IPS-NIHi7 (cell line): ENCODE measurements around the gene EP400.
A peak's percentile ranks its signal among the peaks of the same experiment; 100 is the strongest.
"Not testable (repeated sequence)": the region's sequence is repeated elsewhere in the genome, so short reads cannot be mapped to it uniquely, and the experiment has no call there.

Source experiments
- DNase-seq: peaks from one replicate; pipeline ENCODE4 v3.0.0; 2012; ENCODE audit warnings: mixed read lengths; ENCODE audit errors: extremely low spot score

The EP400 gene

GRCh38 chr12:132089407-132089910 is 139.7 kb downstream of the EP400 start:
- no peak for DNase-seq

DNA sequence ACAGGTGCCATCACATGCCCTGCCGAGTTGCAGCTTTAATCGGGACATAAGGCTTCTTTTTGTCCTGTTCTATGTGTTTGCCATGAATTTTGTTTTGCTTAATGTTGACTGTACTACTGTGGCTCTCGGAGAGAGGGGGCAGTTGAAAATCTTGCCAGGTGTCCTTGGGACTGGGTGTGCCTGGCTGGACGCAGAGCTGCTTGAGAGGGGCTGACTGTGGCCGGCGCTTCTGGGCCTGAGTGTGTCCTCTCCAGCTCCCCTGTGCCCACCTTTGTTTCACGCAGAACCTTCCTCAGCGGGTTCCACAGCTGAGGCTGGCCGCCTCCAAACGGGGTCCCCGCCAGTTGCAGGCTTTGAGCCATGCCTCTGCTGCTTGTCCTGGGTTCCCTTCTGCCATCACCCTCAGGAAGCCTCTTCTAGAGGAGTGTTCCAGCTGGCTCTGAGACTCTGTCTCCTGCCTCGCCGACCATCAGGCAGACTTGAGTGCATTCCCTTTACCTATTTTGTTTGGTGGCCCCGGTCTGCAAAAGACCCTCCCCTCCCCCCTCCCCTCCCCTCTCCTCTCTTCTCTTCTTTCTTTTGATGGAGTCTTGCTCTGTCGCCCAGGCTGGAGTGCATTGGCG is 144.6 kb downstream of the EP400 start:
- no peak for DNase-seq

DNA sequence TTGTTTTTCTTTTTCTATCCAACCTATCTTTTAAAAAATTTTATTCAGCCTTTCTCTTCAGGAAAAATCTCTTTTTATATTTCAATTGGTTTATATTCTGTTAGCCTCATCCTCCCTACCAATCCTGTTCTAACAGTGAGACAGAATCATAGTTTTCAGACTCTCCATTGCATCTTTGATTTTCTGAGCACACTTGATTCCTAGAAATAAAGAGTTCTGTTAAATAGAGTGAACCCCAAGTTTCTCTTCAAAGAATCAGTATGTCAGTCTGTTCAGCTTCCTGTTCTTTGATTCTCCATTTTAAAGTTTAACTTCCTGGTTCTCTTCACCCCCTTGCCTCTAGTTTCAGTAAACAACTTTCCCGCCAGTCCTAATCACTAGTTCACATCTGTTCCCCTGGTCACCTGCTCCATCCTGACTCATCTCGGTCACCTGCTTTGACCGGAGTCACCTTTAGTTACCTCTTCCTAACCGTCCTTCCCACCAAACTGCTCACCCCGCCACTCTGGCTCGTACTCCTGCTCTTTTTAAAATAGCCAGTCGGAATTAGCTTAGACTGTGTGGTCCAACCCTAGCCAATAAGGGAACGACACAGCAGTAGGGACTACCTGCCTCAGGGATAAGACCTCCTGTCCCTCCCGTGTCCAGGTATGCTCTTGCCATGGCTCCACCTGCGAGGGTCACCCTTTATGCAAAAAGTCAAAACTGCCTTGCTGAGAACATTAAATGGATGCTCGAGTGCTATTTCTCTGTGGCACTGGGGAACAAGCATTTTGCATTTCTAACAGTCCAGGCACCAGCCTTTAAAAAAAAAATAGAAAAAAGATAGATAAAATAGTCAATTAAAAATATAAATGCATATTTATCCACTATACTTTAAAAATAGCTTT is 146.0 kb downstream of the EP400 start:
- DNase-seq = no peak

DNA sequence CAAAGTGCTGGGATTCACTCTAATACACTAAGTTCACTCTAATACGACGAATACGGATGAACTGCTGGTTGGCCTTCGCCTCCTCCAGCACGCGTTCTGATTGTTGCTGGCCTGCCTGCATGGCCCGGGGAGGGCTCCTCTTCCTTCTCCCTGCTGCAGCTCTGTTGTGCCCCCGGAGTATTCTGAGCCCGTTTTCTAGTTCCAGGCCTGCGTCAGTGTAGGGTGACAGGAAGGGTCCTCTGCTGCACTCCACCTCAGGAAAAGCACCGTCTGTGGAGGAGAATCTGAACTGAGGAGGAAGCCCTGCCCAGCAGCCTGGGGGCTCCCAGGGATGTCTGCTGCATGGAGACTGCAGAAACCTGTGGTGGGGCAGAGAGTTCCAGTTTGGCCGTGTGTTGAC is 150.0 kb downstream of the EP400 start:
- DNase-seq = no peak

- no peak for DNase-seq
These were observed 150.7 kb downstream of the EP400 start for GRCh38 chr12:132100306-132101065.

GRCh38 chr12:132102297-132102696 is 152.6 kb downstream of the EP400 start:
- DNase-seq = no peak

DNA sequence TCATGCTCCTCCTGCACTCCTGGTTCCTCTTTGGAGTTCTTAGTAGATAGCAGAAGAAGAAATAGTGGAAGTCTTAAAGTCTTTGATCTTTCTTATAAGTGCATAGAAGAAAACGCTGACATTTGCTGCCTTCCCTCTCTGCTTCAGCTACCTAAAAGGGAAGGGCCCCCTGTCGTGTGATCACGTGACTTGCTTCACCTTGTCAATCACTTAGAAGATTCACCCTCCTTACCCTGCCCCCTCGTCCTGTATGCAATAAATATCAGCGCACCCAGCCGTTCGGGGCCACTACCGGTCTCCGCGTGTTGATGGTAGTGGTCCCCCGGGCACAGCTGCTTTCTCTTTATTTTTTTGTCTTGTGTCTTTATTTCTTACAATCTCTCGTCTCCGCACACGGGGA is 153.3 kb downstream of the EP400 start:
- not testable (repeated sequence) for DNase-seq

GRCh38 chr12:132103542-132104308 is 154.0 kb downstream of the EP400 start:
- no peak for DNase-seq

DNA sequence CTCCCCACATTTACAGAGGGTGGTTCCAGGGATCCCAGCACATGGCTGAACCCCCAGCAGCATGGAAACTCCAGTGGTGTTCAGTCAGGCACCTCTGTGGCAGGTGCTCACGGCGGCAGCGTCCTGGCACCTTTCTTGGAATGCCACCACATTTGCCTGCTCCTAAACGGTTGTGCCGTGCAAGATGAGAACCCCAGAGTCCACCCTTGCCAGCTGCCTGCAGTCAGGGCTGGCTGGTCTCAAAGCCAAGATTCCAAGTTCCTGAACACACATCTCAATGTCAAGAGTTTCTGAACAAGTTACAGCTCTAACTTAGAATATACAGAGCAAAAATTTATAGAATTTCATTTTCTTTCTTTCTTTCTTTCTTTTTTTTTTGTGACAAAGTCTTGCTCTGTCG is 155.7 kb downstream of the EP400 start:
- DNase-seq = no peak

GRCh38 chr12:132106921-132107320 is 157.2 kb downstream of the EP400 start:
- no peak for DNase-seq

DNA sequence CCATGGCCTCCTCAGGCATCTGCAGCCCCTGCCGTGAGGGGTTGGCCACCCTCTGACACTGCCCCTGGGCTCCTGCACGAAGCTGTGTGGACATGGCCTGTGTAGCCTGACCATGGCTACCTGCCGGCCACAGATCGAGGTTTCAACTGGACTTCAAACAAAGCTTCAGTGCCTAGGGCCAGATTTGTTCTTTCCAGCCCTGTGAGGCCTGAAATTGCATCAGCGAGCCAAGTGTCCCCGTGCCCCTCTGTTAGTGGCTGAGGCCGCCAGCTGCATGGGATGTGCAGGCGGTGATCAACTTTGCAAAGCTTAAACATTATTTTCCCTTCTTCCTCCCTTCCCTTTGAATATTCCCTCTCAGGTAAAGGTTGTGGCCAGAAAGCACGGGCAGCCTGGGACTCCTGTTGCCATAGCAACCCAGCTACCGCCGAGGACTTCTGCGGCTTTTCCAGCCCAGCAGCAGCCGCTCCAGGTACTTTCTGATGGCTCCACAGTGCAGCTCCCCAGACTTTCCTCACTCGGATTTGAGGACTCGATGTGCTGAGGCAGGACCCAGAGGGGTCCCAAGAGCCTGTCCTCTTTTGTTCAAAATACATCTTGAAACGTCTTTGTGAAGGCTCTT is 158.6 kb downstream of the EP400 start:
- peak; percentile 60 for DNase-seq

- DNase-seq = no peak
These were observed 160.0 kb downstream of the EP400 start for GRCh38 chr12:132109741-132110140.

- DNase-seq = no peak
These were observed 160.9 kb downstream of the EP400 start for GRCh38 chr12:132110677-132111076.

- DNase-seq = no peak
These were observed 162.0 kb downstream of the EP400 start for GRCh38 chr12:132111654-132112304.

DNA sequence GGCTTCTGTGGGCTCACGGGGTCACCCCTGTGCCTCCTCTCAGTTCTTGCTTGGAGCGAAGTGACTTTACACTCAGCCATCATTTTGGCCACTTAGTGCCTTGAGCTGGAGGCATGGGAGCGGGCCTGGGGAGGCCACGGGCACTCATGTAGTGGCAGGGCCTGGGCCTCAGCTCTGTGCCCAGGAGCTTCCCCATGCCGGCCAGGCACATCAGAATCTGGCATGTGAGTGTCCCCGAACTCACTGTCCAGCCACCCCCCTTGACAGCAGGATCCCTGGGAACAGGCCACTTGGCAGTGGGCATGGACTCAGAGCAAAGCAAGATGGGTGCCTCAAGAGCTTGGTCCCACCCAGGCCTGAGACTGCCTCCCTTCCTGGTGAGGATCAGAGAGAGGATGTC is 164.9 kb downstream of the EP400 start:
- no peak for DNase-seq

GRCh38 chr12:132115500-132115899 is 165.8 kb downstream of the EP400 start:
- no peak for DNase-seq

GRCh38 chr12:132116709-132117557 is 167.2 kb downstream of the EP400 start:
- DNase-seq = no peak

DNA sequence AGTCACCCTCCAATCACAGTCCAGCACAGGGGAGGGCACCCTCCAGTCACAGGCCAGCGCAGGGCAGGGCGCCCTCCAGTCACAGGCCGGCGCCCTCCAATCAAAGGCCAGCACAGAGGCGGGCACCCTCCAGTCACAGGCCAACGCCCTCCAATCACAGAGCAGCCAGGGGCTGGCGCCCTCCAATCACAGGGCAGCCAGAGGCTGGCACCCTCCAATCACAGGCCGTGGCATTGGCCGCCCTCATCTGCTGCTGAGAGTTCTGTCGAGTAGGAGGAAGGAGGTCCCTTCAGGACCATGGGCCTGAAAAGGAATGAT is 167.8 kb downstream of the EP400 start:
- DNase-seq = peak; percentile 59

DNA sequence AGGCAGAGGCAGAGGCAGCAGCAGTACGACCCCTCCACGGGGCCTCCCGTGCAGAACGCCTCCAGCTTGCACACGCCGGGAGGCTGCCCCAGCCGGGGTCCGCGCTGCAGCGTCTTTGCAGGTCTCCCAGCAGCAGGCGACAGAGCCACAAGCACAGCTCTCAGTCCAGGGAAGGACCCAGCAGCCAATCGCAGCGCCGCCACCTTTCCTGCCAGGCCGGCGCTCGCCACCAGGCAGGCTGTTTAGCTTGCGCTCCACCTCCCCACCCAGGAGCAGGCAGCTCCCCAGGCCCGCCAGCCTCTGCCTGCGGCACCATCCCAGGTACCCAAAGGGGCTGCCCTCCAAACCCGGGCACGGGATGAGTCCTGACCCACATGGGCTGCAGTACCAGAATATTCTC is 169.1 kb downstream of the EP400 start:
- DNase-seq = no peak

DNA sequence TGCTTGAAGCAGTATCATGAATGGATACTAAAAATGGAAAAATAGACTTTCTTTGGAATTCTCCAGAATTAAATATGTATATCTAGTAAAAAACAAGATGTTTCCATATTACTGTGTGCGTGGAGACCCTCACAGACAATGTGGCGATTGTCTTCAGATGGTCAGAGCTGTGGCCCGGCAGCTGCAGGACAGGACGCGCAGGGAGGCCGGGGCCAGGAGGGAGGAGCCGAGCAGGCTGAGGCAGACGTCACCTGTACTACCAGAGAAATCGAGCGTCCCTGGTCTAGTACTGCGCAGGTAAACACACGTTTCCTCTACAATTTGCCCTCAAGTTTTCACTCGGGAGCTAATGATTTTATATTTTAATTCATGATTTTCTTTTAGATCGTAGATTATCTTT is 171.5 kb downstream of the EP400 start:
- no peak for DNase-seq
